HG03139 (cell line): ENCODE data around the gene SULT1C4.

Source experiments
- ATAC-seq: cut with Tn5 transposase; IDR thresholded peaks from one replicate; pipeline ENCODE4 v1.9.1; 2021; ENCODE audit not compliant: unreplicated experiment

The SULT1C4 gene

DNA sequence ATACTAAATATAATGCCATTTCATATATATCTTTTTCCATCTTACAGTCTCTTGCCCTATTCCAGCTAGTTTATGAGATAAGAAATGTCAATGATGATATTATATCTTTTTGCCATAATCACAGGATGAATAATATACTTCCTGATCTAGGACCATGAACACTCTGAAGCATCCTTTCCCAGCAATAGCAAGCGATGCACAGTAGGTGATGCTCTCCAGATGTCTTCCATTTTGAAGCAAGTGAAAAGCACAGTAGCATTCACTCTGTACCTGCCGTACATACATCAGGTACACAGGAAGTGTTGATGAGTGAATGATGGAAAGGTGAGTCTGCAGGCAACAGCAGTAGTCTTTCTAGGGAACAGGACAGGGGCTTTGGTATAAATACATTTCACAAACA, 8.6 kb upstream of the SULT1C4 start:
- ATAC-seq, result no peak

DNA sequence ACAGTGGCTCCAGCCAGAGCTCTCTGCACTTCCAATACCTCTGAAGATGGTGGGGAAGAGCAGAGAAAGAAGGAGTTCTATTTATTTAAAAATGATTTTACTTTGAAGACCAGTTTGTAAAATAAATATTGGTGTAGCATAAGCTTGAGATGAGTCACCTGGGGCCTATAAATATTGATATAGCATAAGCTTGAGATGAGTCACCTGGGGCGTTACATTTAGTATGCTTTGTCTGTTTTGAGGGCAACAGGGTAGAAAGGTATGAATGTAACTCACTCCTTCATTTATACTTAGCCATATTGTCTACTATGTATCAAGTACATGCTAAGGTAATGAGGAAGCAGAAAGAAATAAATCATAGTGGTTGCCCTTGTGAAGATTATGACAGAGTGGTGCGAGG, 7.7 kb upstream of the SULT1C4 start:
- no peak for ATAC-seq

DNA sequence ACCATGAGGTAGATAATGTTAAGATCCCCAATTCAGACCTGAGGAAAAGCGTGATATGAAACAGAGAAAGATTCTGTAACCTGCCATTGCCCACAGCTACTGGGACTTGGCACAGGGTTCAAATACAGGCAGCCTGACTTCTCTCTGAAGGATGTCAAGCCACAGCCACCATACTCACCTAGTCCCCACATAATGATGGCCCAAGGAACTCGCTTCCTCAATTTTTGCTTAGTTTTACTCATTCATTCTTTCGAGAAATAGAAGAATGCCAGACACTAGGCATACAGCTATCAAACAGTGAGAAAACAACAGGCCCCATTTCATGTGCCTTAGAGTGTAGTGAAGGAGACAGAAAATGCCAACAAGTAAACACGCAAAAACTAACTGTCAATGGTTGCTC, 980 bp upstream of the SULT1C4 start:
- ATAC-seq, result no peak

DNA sequence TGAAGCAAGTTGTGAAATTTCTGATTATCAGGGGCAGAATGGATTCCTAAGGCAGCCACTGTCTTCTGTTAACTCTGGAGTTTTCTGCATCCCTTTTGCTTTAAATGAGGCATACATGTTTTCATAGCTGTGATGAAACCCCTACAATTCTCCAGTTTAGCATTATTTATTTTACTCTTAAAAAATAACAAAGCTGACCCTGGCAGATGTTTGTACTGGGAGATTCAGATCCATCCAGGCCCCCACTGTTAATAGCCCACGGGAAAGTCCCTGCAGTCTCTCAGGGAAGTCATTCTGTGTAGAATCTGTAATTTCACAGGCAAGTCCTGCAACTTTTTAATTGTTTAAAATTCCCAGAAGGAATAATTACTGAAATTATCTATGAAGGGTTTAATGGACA, 353 bp upstream of the SULT1C4 start:
- ATAC-seq, result no peak

DNA sequence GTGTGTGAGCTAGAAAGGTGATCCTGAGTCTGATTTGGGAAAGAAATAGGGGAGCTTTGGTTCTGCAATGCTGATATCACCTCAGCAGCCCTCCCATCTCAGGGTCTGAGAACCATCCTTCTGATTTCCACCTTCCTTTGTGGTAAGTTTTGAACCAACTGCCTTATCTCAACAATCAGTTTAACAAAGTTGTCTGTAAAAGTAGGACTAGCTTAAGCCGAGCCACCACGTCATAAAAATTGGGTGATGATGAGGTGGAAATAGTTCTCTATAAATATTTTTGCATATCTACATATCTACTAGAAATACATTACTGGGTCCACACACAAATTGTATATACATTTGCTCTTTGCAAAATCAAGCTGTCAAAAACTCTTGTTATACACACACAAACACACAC, 1.1 kb downstream of the SULT1C4 start:
- ATAC-seq, result no peak

DNA sequence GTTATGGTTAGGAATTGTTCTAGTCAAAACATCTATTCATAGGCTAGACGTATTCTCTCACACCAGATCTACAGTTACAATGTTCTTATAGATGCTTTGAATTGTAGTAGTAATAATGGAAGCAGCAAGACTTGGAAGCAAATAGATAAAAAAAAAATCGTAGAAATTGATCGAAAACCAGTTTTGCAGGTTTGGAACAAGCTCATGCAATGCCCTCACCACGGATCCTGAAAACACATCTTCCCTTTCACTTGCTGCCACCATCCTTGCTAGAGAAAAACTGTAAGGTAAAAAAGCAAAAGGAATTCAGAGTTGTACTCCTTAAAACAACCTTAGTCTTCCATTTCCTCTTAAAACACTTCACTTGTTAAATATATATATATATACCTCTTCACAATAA, 4.4 kb downstream of the SULT1C4 start:
- ATAC-seq, result no peak

DNA sequence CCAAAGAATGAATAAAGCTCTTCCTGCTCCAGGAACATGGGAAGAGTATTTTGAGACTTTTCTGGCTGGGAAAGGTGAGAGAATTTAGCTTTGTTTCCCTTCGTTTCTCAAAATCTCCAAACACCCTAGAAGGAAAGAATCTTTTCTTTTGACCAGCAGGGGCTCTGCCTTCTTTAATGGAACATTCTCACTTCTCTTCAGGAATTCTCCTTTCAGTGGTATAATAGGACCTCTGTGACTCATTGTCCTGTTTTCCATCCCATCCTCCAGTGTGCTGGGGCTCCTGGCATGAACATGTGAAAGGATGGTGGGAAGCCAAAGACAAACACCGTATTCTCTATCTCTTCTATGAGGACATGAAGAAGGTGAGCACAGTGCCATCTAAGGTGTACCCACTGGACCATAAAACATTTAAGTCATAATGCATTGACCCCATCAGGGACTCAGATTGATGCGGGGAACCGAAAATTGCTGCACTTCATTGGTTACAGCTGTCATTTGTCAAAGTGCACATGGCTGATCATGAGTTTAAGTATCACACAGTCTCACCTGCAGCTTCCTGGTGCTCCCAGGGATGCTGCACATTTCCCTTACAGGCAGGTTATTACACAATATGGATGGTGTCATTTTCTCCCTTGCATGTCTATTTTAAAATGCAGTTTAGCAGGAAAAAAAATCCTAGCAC, 5.5 kb downstream of the SULT1C4 start:
- ATAC-seq, result no peak

DNA sequence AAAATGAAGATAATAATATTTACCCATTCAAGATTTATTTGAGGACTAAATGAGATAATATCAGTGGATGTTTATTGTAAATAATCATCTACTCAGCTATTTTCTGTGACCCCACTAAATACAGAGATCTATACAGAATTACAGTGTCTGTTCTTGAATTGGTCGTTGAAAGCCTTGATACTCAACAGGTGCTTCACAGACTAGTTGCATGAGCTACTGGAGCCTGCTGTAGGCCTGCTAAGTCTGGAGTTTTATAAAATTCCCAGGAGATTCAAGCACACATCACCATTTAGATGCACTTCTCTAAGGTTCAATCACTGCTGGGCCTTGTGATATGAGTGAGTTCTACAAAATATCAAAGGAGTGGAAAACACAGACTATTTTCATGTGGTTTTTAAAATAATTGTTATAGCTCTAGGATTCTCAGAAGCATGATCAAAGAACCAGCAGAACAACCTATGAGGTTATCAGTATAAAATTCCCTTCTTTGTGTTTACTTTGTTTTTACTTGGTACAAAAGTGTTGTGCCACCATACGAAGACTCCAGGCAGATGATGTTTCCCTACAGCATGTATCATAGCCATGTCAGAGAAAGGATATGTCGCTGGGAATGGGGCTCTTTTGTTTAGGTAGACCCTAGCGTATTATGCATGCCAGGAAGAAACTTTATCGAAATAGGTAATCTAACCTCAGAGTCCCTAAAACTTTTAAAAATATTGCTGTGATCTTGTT, 7.1 kb downstream of the SULT1C4 start:
- ATAC-seq, result no peak

DNA sequence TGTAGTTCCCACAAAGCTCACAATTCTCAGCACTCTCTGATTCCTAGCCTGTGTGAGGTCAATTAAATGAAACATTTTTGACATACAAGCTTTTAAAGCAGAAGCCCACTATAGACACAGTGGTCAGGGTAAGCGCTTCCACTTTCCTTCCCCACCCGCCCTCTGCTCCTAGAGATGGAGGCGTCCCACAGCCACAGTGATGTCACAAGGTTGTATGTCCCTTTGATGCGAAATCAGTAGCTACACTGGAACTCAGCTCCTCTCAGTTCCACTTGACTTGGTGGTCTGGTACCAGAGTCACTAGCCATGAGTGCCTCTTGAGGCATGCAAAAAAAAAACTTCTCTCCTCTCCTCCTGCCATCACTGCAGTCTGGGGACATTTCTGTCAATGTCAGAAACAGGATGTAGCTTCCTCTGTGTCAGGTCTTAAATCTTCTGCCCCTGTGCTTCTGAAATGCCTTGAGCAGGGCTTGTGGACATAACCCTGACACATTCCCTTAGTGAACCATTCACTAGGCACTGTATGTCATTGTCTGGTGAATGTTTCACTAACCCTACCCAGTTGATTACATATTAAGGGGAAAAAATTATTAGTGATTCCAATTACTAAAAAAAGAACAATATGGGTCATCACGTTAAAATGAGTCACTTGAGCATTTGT, 7.8 kb downstream of the SULT1C4 start:
- peak; percentile 87 for ATAC-seq

DNA sequence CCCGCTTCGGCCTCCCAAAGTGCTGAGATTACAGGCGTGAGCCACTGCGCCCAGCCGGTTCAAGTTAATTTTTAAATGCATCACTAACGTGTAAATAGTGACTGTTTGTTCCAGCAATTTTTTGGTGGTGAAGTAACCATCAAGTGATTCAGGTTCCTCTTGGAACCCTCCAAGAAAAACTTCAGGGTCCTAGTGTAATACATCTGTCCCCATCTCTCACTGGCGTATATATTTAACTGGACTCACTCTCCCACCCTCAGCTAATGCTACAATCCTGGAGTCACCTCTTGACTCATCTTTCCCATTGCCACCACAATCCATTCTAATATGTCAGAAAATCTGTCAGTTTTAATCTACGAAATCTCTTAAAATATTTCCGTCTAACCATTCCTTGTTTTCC, 10.3 kb downstream of the SULT1C4 start:
- ATAC-seq, result no peak

DNA sequence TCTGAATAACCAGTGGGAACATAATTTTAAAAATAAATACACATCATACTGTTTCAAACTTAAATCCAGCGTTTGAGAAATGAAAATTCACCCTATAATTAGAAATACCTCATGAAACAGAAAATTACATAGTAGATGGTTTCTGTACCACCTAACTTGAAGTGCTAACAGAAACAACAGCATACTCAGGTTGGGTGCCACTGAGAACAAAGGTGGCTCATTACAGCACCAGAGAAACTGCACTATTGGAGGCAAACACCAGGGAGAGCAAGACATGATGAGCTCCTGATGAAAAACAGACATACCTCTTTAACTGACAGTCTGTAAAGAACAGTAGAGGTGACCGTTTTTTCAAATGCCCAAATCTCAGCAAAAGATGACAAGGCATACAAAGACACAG, 12.6 kb downstream of the SULT1C4 start:
- ATAC-seq, result no peak

DNA sequence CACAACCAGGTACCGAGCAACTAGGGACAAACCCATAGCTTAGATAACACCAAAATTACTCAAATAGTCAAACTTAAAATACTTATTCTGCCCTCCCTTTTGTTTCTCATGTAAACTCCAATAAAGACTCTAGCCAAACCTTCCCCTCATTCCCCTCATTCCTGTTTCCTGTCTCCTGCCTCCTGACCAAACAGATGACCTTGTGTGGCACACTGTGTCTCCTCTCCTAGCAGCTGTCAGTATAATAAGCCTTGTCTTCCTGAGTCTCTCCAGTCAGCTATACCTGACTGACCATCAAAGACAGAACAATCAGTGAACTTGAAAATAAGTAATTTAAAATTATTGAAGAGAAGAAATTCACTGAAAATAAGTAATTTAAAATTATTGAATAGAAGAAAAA, 14.3 kb downstream of the SULT1C4 start:
- no peak for ATAC-seq

DNA sequence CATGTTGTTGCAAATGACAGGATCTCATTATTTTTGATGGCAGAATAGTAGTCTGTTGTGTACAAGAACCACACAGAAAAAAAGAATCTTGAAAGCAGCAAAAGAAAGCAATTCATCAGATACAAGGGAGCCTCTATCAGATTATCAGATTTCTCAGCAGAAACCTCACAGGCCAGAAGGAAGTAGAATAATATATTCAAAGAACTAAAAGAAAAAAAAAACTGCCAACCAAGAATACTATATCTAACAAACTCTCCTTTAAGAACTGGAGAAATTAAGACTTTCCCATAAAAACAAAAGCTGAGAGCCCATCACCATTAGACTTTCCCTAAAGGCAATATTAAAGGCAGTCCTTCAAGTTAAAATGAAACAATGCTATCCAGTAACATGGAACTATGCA, 15.4 kb downstream of the SULT1C4 start:
- no peak for ATAC-seq

DNA sequence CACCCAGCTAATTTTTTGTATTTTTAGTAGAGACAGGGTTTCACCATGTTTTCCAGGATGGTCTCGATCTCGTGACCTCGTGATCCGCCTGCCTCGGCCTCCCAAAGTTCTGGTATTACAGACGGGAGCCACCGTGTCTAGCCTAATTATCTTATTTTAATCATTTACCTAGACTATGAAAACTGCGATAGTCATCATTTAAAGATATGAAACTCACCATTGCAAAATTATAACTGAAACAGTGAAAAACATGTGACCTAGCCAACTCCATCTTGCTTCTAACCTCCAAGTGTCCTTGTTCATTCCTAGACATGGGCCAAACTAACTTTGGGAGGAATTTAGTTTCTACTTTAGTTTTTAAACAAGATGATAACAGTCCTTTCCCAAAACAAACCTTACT, 17.4 kb downstream of the SULT1C4 start:
- ATAC-seq, result no peak

DNA sequence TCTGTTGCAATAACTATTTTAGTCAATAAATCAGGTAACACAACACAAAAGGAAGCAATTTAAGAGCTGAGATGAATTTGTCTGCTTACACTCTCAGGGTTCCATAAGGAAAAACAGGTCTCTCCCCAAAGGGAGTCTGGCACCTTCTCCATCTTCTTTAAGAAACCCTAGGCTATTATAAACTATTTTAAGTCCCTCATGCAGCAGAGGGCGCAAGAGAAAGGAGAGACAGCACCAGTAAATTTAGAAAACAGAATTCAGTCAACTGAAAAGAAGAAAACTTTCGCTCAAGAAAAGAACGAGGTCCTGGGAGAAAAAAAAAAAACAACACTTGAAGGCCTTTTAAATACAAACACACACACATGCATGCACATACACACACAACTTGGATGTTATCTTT, 19.1 kb downstream of the SULT1C4 start:
- ATAC-seq, result no peak

DNA sequence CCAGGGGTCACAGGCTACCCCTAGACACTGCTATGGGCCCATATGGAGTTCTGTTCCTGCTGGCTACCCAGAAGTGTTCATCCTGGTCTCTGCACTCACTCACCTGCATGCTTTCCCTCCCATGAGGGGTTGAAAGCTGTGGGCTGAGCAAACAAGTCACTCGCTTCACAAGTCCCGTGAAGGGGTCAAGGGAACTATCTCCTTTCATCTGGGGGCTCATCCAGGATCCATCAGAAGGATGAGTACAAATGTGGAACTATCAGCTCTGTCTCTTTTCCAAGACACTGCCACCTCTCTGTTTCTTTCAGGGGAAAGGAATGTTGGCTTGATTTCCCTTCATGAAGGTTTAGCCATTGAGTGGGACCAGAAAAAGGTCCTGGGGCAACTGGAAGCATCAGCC, 21.7 kb downstream of the SULT1C4 start:
- no peak for ATAC-seq

DNA sequence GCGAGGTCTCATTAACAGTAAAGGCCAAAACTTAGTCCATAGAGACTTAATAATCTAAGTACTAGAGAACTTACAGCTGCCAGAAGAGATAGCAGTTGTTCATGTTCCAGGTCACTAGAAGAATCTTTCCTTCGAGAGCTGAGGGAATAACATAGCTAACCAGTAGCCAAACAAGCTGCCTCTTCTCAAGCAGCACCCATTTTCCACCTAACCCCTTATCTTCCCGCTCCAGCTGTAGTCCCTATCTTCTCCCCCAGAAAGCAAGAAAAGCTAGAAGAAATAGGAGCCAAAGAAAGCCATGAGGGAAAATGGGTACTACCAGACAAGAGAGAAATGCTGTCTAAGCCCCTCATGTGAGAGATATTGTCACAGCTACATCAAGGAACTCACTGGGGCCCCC, 24.0 kb downstream of the SULT1C4 start:
- no peak for ATAC-seq

DNA sequence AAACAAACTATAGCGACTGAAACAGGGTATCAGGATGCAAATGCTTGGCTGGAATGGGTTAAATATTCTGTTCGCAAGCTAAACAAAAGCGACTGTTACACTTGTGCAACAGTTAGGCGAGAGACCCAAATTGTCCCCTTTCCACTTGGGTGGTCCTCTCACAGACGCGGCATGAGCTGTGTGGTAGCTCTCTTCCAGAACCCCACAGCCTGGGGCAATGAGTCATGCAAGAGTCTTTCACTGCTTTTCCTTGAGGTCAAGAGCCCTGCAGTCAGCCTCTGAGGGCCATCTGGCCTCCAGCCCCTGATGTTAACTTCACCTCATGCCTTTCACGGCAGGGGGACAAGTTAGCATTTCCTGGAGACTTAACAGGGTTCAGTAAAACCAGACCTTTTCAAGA, 25.7 kb downstream of the SULT1C4 start:
- ATAC-seq, result no peak

DNA sequence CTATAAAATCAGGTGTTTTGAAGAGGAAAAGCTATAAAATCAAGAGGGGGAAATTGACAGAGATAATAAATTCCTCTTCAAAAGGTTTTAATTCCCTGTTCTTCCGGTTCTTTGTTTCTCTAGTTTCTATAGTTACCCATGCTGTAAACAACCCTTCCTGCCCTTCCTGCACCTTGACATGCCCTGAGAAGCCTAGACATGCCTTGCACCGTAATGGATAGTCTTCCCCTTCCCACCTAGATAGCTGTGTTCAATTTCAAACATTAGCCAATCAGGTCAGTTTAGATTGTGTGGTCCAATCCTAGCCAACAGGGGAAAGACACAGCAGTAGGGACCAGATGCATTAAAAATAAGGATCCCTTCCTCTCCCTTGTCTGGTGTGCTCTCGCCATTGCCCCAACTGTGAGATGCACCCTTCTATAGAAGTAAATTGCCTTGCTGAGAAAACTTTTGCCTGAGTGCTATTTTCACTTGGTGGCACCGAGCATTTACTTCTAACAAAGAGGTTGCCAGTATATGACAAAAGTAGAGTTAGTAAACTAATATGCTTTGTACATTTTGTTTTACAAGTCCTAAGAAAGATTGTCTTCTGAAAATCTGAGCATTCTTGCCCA, 27.1 kb downstream of the SULT1C4 start:
- ATAC-seq, result no peak

DNA sequence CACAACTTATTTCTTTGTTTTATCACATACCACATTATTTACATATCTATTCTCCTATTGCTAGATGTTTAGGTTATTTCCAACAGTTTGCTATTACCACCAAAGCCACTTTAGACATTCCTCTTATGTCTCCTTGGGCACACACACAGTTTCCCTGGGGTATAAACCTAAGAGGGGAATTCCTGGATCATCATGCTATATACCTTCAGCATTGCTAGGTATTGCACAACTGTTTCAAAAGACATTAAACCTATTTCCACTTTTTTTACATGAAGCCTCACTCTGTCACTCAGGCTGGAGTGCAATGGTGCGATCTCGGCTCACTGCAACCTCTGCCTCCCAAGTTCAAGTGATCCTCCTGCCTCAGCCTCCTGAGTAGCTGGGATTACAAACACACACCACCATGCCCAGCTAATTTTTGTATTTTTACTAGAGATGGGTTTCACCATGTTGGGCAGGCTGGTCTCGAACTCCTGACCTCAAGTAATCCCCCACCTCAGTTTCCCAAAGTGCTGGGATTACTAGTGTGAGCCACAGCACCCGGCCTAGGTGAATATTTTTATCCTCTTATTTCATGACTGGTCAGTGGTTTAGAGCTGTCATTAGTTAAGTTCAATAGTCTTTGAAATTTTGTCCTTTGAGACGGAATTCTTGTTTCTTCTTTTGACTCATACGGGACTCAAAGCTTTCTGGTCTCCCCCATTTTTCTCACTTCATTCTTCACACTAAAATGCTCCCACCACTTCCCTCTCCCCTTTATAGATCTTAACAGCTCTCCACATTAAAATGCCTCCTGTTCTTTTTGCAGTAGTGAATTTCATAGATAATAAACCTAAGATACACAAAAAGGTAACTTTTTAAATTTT, 30.3 kb downstream of the SULT1C4 start:
- ATAC-seq, result no peak

DNA sequence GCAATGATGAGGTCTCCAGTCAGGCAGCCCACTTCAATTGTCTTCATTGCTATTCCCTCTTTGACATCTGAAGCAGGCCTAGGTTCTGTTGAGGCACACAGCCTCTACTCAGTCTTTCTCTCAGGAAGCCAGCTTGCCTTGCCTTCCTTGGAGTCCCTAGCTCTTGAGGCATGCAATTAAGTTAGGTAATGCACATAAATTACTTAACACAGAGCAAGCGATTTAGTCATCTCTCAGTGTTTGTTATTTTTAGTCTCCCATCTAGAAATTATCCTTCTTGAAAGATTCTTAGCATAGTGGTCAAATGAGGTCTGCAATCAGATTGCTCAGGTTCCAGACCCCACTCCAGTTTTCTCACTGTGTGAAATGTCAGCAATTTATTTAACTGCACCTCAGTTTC, 32.0 kb downstream of the SULT1C4 start:
- no peak for ATAC-seq
